GM23248 (cell line): ENCODE data around the gene ARSA. TPM values are rescaled to one million over a fixed set of nuclear protein-coding genes. Genes with fewer than 3 reads are reported as not detected.
"Not testable (repeated sequence)": the region's sequence is repeated elsewhere in the genome, so short reads cannot be mapped to it uniquely, and the experiment has no call there.

ENCODE experiments used
- DNase-seq: peaks from one replicate; pipeline ENCODE4 v3.0.0-alpha.2; 2015
- H2AFZ ChIP-seq: fragments of 200-600 bp; sonication (generic); 2 replicates; pipeline ENCODE4 v1.6.1; 2016; ENCODE audit warnings: antibody characterized with exemption
- H3F3A ChIP-seq: fragments of 200-600 bp; sonication (generic); 2 replicates; pipeline ENCODE4 v1.6.1; 2016; ENCODE audit warnings: mild to moderate bottlenecking, antibody characterized with exemption, mixed run types; ENCODE audit not compliant: insufficient read depth
- H3K27ac ChIP-seq: fragments of 200-600 bp; sonication (generic); 2 replicates; pipeline ENCODE4 v1.5.1; 2016; ENCODE audit warnings: mild to moderate bottlenecking
- H3K27me3 ChIP-seq: fragments of 200-600 bp; sonication (generic); replicated peaks from 2 replicates; pipeline ENCODE4 v1.6.1; 2016; ENCODE audit warnings: mild to moderate bottlenecking; ENCODE audit not compliant: insufficient read depth
- H3K36me3 ChIP-seq: fragments of 200-600 bp; sonication (generic); 2 replicates; pipeline ENCODE4 v1.6.1; 2016; ENCODE audit warnings: low read depth, mild to moderate bottlenecking
- H3K4me1 ChIP-seq: fragments of 200-600 bp; sonication (generic); 2 replicates; pipeline ENCODE4 v1.6.1; 2016; ENCODE audit warnings: mild to moderate bottlenecking; ENCODE audit not compliant: insufficient read depth
- H3K4me2 ChIP-seq: fragments of 200-600 bp; sonication (generic); one replicate; pipeline ENCODE4 v1.6.1; 2016; ENCODE audit warnings: mild to moderate bottlenecking; ENCODE audit not compliant: unreplicated experiment
- H3K4me3 ChIP-seq: fragments of 200-600 bp; sonication (generic); 2 replicates; pipeline ENCODE4 v1.5.1; 2016; ENCODE audit warnings: mild to moderate bottlenecking
- H3K79me2 ChIP-seq: fragments of 200-600 bp; sonication (generic); 2 replicates; pipeline ENCODE4 v1.6.1; 2016; ENCODE audit warnings: mild to moderate bottlenecking; ENCODE audit not compliant: insufficient read depth
- H3K9ac ChIP-seq: fragments of 200-600 bp; sonication (generic); 2 replicates; pipeline ENCODE4 v1.6.1; 2016; ENCODE audit warnings: mild to moderate bottlenecking
- H3K9me2 ChIP-seq: fragments of 200-600 bp; sonication (generic); 2 replicates; pipeline ENCODE4 v1.6.1; 2016; ENCODE audit warnings: mixed run types, mild to moderate bottlenecking, moderate library complexity; ENCODE audit not compliant: insufficient read depth
- H3K9me3 ChIP-seq: fragments of 200-600 bp; sonication (generic); one replicate; pipeline ENCODE4 v1.6.1; 2017; ENCODE audit warnings: low read depth
- H4K20me1 ChIP-seq: fragments of 200-600 bp; sonication (generic); 2 replicates; pipeline ENCODE4 v1.6.0; 2016; ENCODE audit not compliant: insufficient read depth
- EZH2 ChIP-seq: fragments of 200-600 bp; sonication (generic); IDR thresholded peaks from 2 replicates; pipeline ENCODE4 v1.6.1; 2018; ENCODE audit warnings: antibody characterized with exemption, mild to moderate bottlenecking; ENCODE audit not compliant: insufficient read depth, poor library complexity, severe bottlenecking
- EZH2phosphoT487 ChIP-seq: fragments of 200-600 bp; sonication (generic); IDR thresholded peaks from 2 replicates; pipeline ENCODE4 v1.6.1; 2018; ENCODE audit warnings: antibody characterized with exemption, moderate library complexity, mild to moderate bottlenecking, low read depth; ENCODE audit not compliant: insufficient read depth
- WGBS, 2 experiments: methylation state at CpG; one replicate each; pipeline ENCODE4 v1.1.6; 2015 to 2017; ENCODE audit warnings: low lambda C conversion rate in 2 of 2, low coverage in 1 of 2; ENCODE audit errors: missing lambda C conversion rate in 2 of 2; 5-methylcytosine and 5-hydroxymethylcytosine counted together
- in situ Hi-C: fragments of 300-500 bp; cut with MboI; formaldehyde crosslinking; loops from 2 replicates; pipeline ENCODE4 v1.15.0; 2020
- polyA plus RNA-seq: library from polyadenylated mRNA; unstranded; fragments of >200 nt; fragmentation: Nextera tagmentation; extraction: Ambion mirVana; gene quantifications from 2 replicates; pipeline ENCODE4 v1.2.1, GENCODE V29; 2016
- total RNA-seq: library from RNA; depleted of rRNA; stranded (reverse); fragments of >200 nt; shearing (Covaris generic); gene quantifications from 2 replicates; pipeline ENCODE4 v1.2.3, GENCODE V29; 2014

Gene ARSA
- total and polyA plus RNA-seq, 2 experiments from 2014 or later: 31.7 to 59.6 TPM

DNA sequence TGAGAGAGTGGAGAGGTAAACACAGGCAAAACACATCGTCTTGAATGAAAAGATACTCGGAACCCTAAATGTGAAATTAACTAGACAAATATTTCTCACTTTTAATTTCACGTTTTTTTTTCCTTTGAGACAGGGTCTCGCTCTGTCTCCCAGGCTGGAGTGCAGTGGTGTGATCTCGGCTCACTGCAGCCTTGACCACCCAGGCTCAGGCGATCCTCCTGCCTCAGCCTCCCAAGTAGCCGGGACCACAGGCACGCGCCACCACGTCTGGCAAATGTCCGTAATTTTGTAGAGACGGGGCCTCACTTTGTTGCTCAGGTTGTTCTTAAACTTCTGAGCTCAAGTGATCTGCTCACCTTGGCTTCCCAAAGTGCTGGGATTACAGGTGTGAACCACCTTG is 37.3 kb upstream of the ARSA start:
- in situ Hi-C loops: no loop called here

DNA sequence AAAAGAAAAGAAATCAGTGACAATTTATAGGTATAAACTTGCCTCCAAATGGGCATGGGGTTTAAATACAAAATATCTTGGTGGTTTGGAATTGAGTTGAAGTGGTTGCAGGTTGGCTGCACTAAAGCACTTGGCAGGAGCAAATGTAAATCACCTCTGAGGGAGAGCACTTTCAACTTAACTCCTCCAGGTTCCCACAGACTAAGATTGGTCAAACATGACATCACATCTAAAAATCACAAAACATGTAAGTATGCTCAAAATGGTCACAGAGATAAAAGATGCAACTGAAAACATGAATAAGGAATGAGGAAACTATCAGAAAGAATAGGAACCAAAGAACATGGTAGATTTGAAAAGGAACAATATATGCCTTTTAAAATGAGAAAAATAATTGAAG is 32.4 kb upstream of the ARSA start:
- no peak overlapping the region for H3K9ac ChIP-seq
- no peak overlapping the region for H3K4me2 ChIP-seq
- no peak overlapping the region for H3K4me3 ChIP-seq
- H3K4me1 ChIP-seq: peaks cover 17% of the 10 kb centered on the region
- no peaks in the 10 kb centered on the region for H3K9me3 ChIP-seq
- H3F3A ChIP-seq: no peaks in the 10 kb centered on the region
- no peaks in the 10 kb centered on the region for H3K9me2 ChIP-seq
- in situ Hi-C loops: no loop called here
- no peaks in the 10 kb centered on the region for H4K20me1 ChIP-seq
- no peak overlapping the region for H3K27ac ChIP-seq
- no peak for DNase-seq
- H3K79me2 ChIP-seq: no peaks in the 10 kb centered on the region
- H3K27me3 ChIP-seq: no peaks in the 10 kb centered on the region
- H3K36me3 ChIP-seq: no peaks in the 10 kb centered on the region
- H2AFZ ChIP-seq: no peak overlapping the region
- no peak for TF ChIP-seq EZH2
- no peak for TF ChIP-seq EZH2phosphoT487

More for the DNA sequence above, 37.3 kb upstream of the ARSA start:
- no peaks in the 10 kb centered on the region for H3K79me2 ChIP-seq
- WGBS, 2 experiments: 78% methylated on average over 12 of the region's 12 CpGs
- H3K9ac ChIP-seq: no peak overlapping the region
- no peaks in the 10 kb centered on the region for H3K9me2 ChIP-seq
- no peak overlapping the region for H2AFZ ChIP-seq
- no peak overlapping the region for H3K27ac ChIP-seq
- H3K4me1 ChIP-seq: no peaks in the 10 kb centered on the region
- peaks cover 7% of the 10 kb centered on the region for H3K27me3 ChIP-seq
- TF ChIP-seq EZH2phosphoT487 (no peak), EZH2 (no peak)
- H3F3A ChIP-seq: no peaks in the 10 kb centered on the region
- H3K4me3 ChIP-seq: no peak overlapping the region
- no peak for DNase-seq
- no peaks in the 10 kb centered on the region for H4K20me1 ChIP-seq
- no peaks in the 10 kb centered on the region for H3K9me3 ChIP-seq
- H3K4me2 ChIP-seq: no peak overlapping the region
- H3K36me3 ChIP-seq: no peaks in the 10 kb centered on the region

DNA sequence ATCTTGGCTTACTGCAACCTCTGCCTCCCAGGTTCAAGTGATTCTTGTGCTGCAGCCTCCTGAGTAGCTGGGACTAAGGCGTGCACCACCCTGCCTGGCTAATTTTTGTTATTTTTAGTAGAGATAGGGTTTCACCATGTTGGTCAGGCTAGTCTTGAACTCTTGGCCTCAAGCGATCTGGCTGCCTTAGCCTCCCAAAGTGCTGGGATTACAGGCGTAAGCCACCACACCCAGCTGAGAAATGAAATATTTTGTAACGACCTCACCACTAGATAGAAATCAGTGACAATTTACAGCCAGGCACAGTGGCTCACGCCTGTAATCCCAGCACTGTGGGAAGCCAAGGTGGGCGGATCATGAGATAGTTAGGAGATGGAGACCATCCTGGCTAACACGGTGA is 31.8 kb upstream of the ARSA start:
- H3K27ac ChIP-seq, H3K4me2 ChIP-seq, in situ Hi-C loops, H4K20me1 ChIP-seq, H3F3A ChIP-seq, H3K4me3 ChIP-seq, H3K9ac ChIP-seq, H3K9me3 ChIP-seq, H2AFZ ChIP-seq, DNase-seq, H3K36me3 ChIP-seq, H3K9me2 ChIP-seq, H3K79me2 ChIP-seq, H3K27me3 ChIP-seq: not testable (repeated sequence)
- 83 to 87% methylated on average over 7 of the region's 7 CpGs for WGBS, 2 experiments
- peaks cover 17% of the 10 kb centered on the region for H3K4me1 ChIP-seq

DNA sequence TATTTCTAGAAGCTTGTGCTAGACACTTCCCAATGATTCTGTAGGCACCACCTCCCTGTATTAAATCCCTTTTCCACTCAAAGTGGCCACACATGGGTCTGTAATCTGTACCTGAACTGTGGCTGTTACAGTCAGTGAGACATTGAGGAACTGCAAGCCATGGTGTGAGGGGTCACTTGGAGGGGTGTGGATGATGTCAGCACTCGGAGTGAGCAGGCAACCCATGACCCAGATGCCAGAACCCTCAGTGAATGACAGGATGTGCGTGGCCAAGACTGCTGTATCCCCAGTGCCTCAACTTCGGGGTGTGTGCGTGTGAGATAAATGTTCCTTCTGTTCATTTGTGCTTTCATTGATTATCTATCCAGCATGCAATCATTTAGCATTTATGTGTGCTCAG is 30.0 kb upstream of the ARSA start:
- H3K9me3 ChIP-seq: no peaks in the 10 kb centered on the region
- H2AFZ ChIP-seq: no peak overlapping the region
- no peak overlapping the region for H3K27ac ChIP-seq
- no peaks in the 10 kb centered on the region for H3K9me2 ChIP-seq
- no peak overlapping the region for H3K4me3 ChIP-seq
- TF ChIP-seq EZH2phosphoT487 (no peak), EZH2 (no peak)
- no peak for DNase-seq
- H3F3A ChIP-seq: no peaks in the 10 kb centered on the region
- no peaks in the 10 kb centered on the region for H3K27me3 ChIP-seq
- no peaks in the 10 kb centered on the region for H3K79me2 ChIP-seq
- 62 to 66% methylated on average over 4 of the region's 4 CpGs for WGBS, 2 experiments
- no peak overlapping the region for H3K4me2 ChIP-seq
- in situ Hi-C loops: no loop called here
- H3K4me1 ChIP-seq: peaks cover 17% of the 10 kb centered on the region
- no peaks in the 10 kb centered on the region for H3K36me3 ChIP-seq
- no peak overlapping the region for H3K9ac ChIP-seq
- H4K20me1 ChIP-seq: no peaks in the 10 kb centered on the region
